Activated T-helper 1 cell treated with Interleukin-2 at 50 U/mL for 16 hours (primary cell): ENCODE results near the gene NGDN.
A peak's percentile ranks its signal among the peaks of the same experiment; 100 is the strongest.
"Not testable (repeated sequence)": the region's sequence is repeated elsewhere in the genome, so short reads cannot be mapped to it uniquely, and the experiment has no call there.

Experiments used
- DNase-seq: peaks from one replicate; pipeline ENCODE4 v3.0.0-alpha.2; 2020; ENCODE audit warnings: low read depth

The NGDN gene

GRCh38 chr14:23469127-23469905 lies at the start of gene NGDN:
Gene NGDN, plus strand, starts transcription at chr14:23469703. Its CDS starts 13 bp downstream, at chr14:23469716.
- peak; percentile 80 for DNase-seq

GRCh38 chr14:23421594-23421993 lies 47.9 kb upstream of the NGDN start:
- DNase-seq, result no peak

- no peak for DNase-seq
Measured at GRCh38 chr14:23423657-23424056, 45.8 kb upstream of the NGDN start.

GRCh38 chr14:23425169-23425568 lies 44.3 kb upstream of the NGDN start:
- DNase-seq, result no peak

GRCh38 chr14:23425798-23426197 lies 43.7 kb upstream of the NGDN start:
- not testable (repeated sequence) for DNase-seq

- DNase-seq, result no peak
Measured at GRCh38 chr14:23428686-23429495, 40.6 kb upstream of the NGDN start.

GRCh38 chr14:23430016-23430722 lies 39.3 kb upstream of the NGDN start:
- no peak for DNase-seq

GRCh38 chr14:23430723-23431085 lies 38.8 kb upstream of the NGDN start:
- DNase-seq, result no peak

- DNase-seq, result no peak
Measured at GRCh38 chr14:23431486-23431885, 38.0 kb upstream of the NGDN start.

- DNase-seq, result no peak
Measured at GRCh38 chr14:23432102-23432925, 37.2 kb upstream of the NGDN start.

GRCh38 chr14:23432946-23433345 lies 36.6 kb upstream of the NGDN start:
- DNase-seq, result no peak

GRCh38 chr14:23433457-23433856 lies 36.0 kb upstream of the NGDN start:
- no peak for DNase-seq

GRCh38 chr14:23434488-23435222 lies 34.8 kb upstream of the NGDN start:
- DNase-seq, result no peak

GRCh38 chr14:23435543-23436326 lies 33.8 kb upstream of the NGDN start, which contains the start of gene MYH7:
Gene MYH7, minus strand, starts transcription at chr14:23435660. Its CDS starts 1,928 bp downstream, at chr14:23433732.
- DNase-seq, result no peak

- no peak for DNase-seq
Measured at GRCh38 chr14:23436327-23437132, 33.0 kb upstream of the NGDN start.

GRCh38 chr14:23437133-23438100 lies 32.1 kb upstream of the NGDN start:
- no peak for DNase-seq

GRCh38 chr14:23438101-23438971 lies 31.2 kb upstream of the NGDN start:
- no peak for DNase-seq
